ENCODE measurements around the gene DYDC2.
"Not testable (repeated sequence)": the region's sequence is repeated elsewhere in the genome, so short reads cannot be mapped to it uniquely, and the experiment has no call there.

Gene DYDC2

GRCh38 chr10:80411681-80412220 is 55.2 kb downstream of the DYDC2 start:
- no peaks in the 10 kb centered on the region for H3K9me3 Mint-ChIP-seq
- H3K27ac Mint-ChIP-seq: no peak overlapping the region
- H3K36me3 Mint-ChIP-seq (ENCODE audit: low read depth): no peaks in the 10 kb centered on the region
- peaks cover 7% of the 10 kb centered on the region for H3K27me3 Mint-ChIP-seq (ENCODE audit: low read depth)
- H3K4me1 Mint-ChIP-seq (ENCODE audit: low read depth): peaks cover 16% of the 10 kb centered on the region
- no peak overlapping the region for H3K4me3 Mint-ChIP-seq
- DNase-seq (ENCODE audit: low spot score): no peak

GRCh38 chr10:80412486-80412885 is 55.9 kb downstream of the DYDC2 start:
- Mint-ChIP-seq H3K9me3 (no peaks in the 10 kb centered on the region), H3K4me3 (no peak overlapping the region), H3K27me3 (ENCODE audit: low read depth) (peaks cover 3% of the 10 kb centered on the region), H3K27ac (no peak overlapping the region), H3K4me1 (ENCODE audit: low read depth) (peaks cover 16% of the 10 kb centered on the region), H3K36me3 (ENCODE audit: low read depth) (no peaks in the 10 kb centered on the region)
- DNase-seq (ENCODE audit: low spot score): no peak

- H3K4me1 Mint-ChIP-seq (ENCODE audit: low read depth): peaks cover 10% of the 10 kb centered on the region
- no peak overlapping the region for H3K4me3 Mint-ChIP-seq
- no peaks in the 10 kb centered on the region for H3K9me3 Mint-ChIP-seq
- DNase-seq (ENCODE audit: low spot score): no peak
- H3K36me3 Mint-ChIP-seq (ENCODE audit: low read depth): no peaks in the 10 kb centered on the region
- no peaks in the 10 kb centered on the region for H3K27me3 Mint-ChIP-seq (ENCODE audit: low read depth)
- H3K27ac Mint-ChIP-seq: no peak overlapping the region
Measured at GRCh38 chr10:80413271-80413996, 56.9 kb downstream of the DYDC2 start.

GRCh38 chr10:80414142-80414895 is 57.7 kb downstream of the DYDC2 start:
- Mint-ChIP-seq H3K36me3 (ENCODE audit: low read depth) (no peaks in the 10 kb centered on the region), H3K27ac (no peak overlapping the region), H3K4me3 (no peak overlapping the region), H3K4me1 (ENCODE audit: low read depth) (peaks cover 8% of the 10 kb centered on the region), H3K27me3 (ENCODE audit: low read depth) (no peaks in the 10 kb centered on the region), H3K9me3 (no peaks in the 10 kb centered on the region)
- DNase-seq (ENCODE audit: low spot score): no peak

- no peaks in the 10 kb centered on the region for H3K9me3 Mint-ChIP-seq
- no peaks in the 10 kb centered on the region for H3K27me3 Mint-ChIP-seq (ENCODE audit: low read depth)
- H3K27ac Mint-ChIP-seq: no peak overlapping the region
- no peak overlapping the region for H3K4me3 Mint-ChIP-seq
- DNase-seq (ENCODE audit: low spot score): no peak
- H3K36me3 Mint-ChIP-seq (ENCODE audit: low read depth): no peaks in the 10 kb centered on the region
- H3K4me1 Mint-ChIP-seq (ENCODE audit: low read depth): peaks cover 7% of the 10 kb centered on the region
Measured at GRCh38 chr10:80415734-80416478, 59.3 kb downstream of the DYDC2 start.

GRCh38 chr10:80416479-80417098 is 60.0 kb downstream of the DYDC2 start:
- Mint-ChIP-seq H3K4me3 (no peak overlapping the region), H3K9me3 (no peaks in the 10 kb centered on the region), H3K36me3 (ENCODE audit: low read depth) (no peaks in the 10 kb centered on the region), H3K4me1 (ENCODE audit: low read depth) (peaks cover 7% of the 10 kb centered on the region), H3K27me3 (ENCODE audit: low read depth) (no peaks in the 10 kb centered on the region), H3K27ac (no peak overlapping the region)
- DNase-seq (ENCODE audit: low spot score): no peak

GRCh38 chr10:80417256-80417655 is 60.7 kb downstream of the DYDC2 start:
- not testable (repeated sequence) for H3K9me3 Mint-ChIP-seq; H3K27me3 Mint-ChIP-seq (ENCODE audit: low read depth); DNase-seq (ENCODE audit: low spot score); H3K27ac Mint-ChIP-seq; H3K4me3 Mint-ChIP-seq; H3K36me3 Mint-ChIP-seq (ENCODE audit: low read depth); H3K4me1 Mint-ChIP-seq (ENCODE audit: low read depth)

Data from T-helper 2 cell treated with Interferon-gamma antibody and Interleukin-4, amounts not matched to agents 5 μg/mL and 100 μg/mL, for 36 hours (primary cell).